Measurements from ENCODE around the gene ASPHD1. TPM values are rescaled to one million over a fixed set of nuclear protein-coding genes. Genes with fewer than 3 reads are reported as not detected.
"Not testable (repeated sequence)": the region's sequence is repeated elsewhere in the genome, so short reads cannot be mapped to it uniquely, and the experiment has no call there.

ASPHD1 gene
- total RNA-seq, 2 donors from 2014 or later: 4.7 to 8.2 TPM

DNA sequence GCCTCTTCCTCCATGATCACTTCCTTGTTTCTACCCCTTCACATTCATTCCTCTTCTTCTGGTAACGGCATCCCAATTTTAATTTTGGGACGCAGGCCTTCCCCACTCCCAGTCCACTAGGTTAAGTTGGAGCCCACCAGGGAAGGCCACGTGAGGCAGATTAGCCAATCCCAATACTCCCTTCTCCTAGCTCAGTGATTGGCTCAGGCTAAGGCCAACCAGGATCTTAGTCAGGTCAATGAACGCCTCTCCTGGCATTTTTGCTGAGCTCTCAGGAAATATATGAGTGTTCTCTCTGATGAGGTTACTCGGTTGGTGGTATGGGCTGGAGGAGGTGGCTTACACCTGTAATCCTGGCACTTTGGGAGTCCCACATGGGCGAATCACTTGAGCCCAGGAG is 16.3 kb upstream of the ASPHD1 start:
- H3K36me3 ChIP-seq (replicated peaks in 1 of 2; ENCODE audit: insufficient read depth in 1 of 2, low read depth in 2 of 2): no peaks in the 10 kb centered on the region
- 91 to 93% methylated on average over 6 of the region's 6 CpGs for WGBS, 2 donors
- peaks cover 5% of the 10 kb centered on the region for H3K4me1 ChIP-seq

DNA sequence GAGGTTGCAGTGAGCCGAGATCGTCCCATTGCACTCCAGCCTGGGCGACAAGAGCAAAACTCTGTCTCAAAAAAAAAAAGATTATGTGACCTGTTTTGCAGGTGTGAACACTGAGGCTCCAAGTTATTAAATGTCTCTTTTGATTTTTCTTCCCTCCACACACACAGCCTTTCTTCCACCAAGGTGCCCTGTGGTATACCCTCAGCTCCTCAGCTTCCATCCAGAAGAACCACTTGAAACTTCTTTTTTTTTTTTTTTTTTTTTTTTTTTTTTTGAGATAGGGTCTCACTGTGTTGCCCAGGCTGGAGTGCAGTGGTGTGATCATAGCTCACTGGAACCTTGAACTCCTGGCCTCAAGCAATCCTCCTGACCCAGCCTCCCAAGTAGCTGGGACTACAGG is 10.9 kb upstream of the ASPHD1 start:
- intact Hi-C loops (cut with DNase I); DNase-seq: not testable (repeated sequence)
- WGBS, 2 donors: 94 to 95% methylated on average over 3 of the region's 3 CpGs

More for the DNA sequence above, 16.3 kb upstream of the ASPHD1 start:
- Histone ChIP-seq H3K4me3 (no peak overlapping the region), H3K9me3 (no peaks in the 10 kb centered on the region), H3K27ac (no peak overlapping the region), H3K27me3 (no peaks in the 10 kb centered on the region)
- ATAC-seq: no peak
- intact Hi-C loops (cut with DNase I): no loop called here
- TF ChIP-seq, protein P1, sequence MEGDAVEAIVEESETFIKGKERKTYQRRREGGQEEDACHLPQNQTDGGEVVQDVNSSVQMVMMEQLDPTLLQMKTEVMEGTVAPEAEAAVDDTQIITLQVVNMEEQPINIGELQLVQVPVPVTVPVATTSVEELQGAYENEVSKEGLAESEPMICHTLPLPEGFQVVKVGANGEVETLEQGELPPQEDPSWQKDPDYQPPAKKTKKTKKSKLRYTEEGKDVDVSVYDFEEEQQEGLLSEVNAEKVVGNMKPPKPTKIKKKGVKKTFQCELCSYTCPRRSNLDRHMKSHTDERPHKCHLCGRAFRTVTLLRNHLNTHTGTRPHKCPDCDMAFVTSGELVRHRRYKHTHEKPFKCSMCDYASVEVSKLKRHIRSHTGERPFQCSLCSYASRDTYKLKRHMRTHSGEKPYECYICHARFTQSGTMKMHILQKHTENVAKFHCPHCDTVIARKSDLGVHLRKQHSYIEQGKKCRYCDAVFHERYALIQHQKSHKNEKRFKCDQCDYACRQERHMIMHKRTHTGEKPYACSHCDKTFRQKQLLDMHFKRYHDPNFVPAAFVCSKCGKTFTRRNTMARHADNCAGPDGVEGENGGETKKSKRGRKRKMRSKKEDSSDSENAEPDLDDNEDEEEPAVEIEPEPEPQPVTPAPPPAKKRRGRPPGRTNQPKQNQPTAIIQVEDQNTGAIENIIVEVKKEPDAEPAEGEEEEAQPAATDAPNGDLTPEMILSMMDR (IDR thresholded peaks at IDR 0.05): no peak
- no peak for TF ChIP-seq POLR2A (IDR thresholded peaks at IDR 0.05)
- no peak for DNase-seq

DNA sequence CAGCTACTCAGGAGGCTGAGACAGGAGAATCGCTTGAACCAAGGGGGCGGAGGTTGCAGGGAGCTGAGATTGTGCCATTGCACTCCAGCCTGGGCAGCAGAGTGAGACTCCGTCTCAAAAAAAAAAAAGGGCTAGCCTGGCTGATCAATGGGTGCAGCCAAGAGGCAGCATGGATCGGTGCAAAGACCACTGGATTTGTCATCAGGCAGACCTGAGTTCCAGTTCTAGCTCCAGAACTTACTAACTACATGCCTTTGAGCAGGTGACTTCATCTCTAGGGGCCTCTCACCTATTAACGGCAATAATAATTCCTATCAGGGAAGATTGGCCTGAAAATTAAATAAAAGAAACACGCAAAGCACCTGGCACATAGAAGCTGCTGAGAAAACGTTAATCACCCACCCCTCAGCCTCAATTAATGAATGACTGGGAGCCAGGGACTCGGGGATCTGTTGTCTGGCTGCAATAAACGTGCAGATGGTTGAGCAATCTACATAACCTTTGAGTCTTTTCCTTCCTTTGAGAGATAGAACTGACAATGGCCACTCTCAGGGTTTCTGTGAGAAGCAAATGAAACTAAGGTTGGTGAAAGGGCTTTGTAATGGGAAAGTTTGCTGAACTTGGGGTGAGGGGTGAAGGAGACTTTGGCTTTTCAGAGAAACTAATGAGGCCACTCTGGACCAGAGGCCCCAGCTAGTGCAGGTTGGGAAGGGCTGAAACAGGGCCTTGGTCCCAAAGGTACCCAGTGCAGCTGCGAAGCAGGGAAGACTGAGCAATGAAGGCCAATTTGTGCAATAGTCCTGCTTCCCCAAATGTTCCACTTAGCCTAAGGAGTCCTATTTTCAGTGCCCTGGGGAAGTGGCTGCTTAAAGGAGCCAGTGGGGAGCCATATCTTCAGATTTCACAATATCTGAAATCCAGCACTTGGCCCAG is 8.5 kb upstream of the ASPHD1 start:
- intact Hi-C loops (cut with DNase I): no loop called here

More for the DNA sequence above, 10.9 kb upstream of the ASPHD1 start:
- ATAC-seq; H3K4me3 ChIP-seq; H3K27me3 ChIP-seq; H3K9me3 ChIP-seq; H3K36me3 ChIP-seq (replicated peaks in 1 of 2; ENCODE audit: insufficient read depth in 1 of 2, low read depth in 2 of 2); H3K4me1 ChIP-seq; H3K27ac ChIP-seq: not testable (repeated sequence)

DNA sequence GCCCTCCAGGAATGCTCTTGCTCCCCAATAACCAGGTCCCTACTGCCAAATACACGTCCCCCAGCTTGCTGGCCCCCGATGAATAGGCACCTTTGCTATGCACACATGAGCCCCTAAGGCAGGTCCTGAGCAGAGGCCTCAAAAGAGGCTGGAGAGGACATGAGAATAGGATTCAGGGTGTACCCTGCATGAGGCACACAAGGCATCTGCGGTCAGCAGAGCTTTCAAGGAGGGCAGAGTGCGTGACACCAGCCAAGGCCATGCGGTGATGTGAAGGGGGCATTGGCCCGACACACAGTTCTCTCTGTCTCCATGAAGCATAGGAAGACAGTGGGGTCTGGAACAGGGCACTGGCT is 7.9 kb upstream of the ASPHD1 start:
- no peaks in the 10 kb centered on the region for H3K27me3 ChIP-seq
- no peak overlapping the region for H3K27ac ChIP-seq
- no peak for TF ChIP-seq POLR2A (IDR thresholded peaks at IDR 0.05)
- TF ChIP-seq, protein P1 (IDR thresholded peaks at IDR 0.05): no peak
- intact Hi-C loops (cut with DNase I): no loop called here
- no peak overlapping the region for H3K4me3 ChIP-seq
- DNase-seq: no peak
- 87% methylated on average over 3 to 6 of the region's 6 CpGs for WGBS, 2 donors
- H3K36me3 ChIP-seq (replicated peaks in 1 of 2; ENCODE audit: insufficient read depth in 1 of 2, low read depth in 2 of 2): no peaks in the 10 kb centered on the region
- no peak for ATAC-seq
- no peaks in the 10 kb centered on the region for H3K4me1 ChIP-seq
- H3K9me3 ChIP-seq: no peaks in the 10 kb centered on the region

More for the DNA sequence above, 8.5 kb upstream of the ASPHD1 start:
- DNase-seq (no peak), ATAC-seq (no peak)
- H3K36me3 ChIP-seq (replicated peaks in 1 of 2; ENCODE audit: insufficient read depth in 1 of 2, low read depth in 2 of 2): no peaks in the 10 kb centered on the region
- H3K4me3 ChIP-seq: no peak overlapping the region
- no peak overlapping the region for H3K27ac ChIP-seq
- H3K4me1 ChIP-seq: no peaks in the 10 kb centered on the region
- no peaks in the 10 kb centered on the region for H3K27me3 ChIP-seq
- H3K9me3 ChIP-seq: no peaks in the 10 kb centered on the region
- 74 to 76% methylated on average over 9 to 10 of the region's 10 CpGs for WGBS, 2 donors
- no peak for TF ChIP-seq POLR2A (IDR thresholded peaks at IDR 0.05)
- TF ChIP-seq, protein P1 (IDR thresholded peaks at IDR 0.05): no peak

DNA sequence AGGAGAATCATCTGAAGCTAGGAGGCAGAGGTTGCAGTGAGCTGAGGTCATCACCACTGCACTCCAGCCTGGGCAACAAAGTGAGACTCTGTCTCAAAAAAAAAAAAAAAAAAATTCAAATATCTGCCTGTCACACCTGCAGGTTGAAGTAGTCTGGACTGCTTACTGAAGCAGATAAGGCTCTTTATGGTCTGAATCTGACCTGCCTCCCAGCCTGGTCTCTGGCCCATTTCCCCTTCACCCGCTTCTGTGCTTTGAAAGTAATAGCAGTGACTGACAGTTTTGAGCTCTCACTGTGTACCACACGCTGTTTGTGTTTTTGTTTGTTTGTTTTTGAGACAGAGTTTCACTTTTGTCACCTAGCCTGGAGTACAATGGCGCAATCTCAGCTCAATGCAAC is 6.7 kb upstream of the ASPHD1 start:
- intact Hi-C loops (cut with DNase I): no loop called here
- H3K4me3 ChIP-seq: no peak overlapping the region
- no peaks in the 10 kb centered on the region for H3K9me3 ChIP-seq
- TF ChIP-seq POLR2A (IDR thresholded peaks at IDR 0.05): no peak
- TF ChIP-seq, protein P1 (IDR thresholded peaks at IDR 0.05): no peak
- H3K27me3 ChIP-seq: no peaks in the 10 kb centered on the region
- no peaks in the 10 kb centered on the region for H3K36me3 ChIP-seq (replicated peaks in 1 of 2; ENCODE audit: insufficient read depth in 1 of 2, low read depth in 2 of 2)
- ATAC-seq: no peak
- no peak for DNase-seq
- H3K4me1 ChIP-seq: peaks cover 3% of the 10 kb centered on the region
- H3K27ac ChIP-seq: no peak overlapping the region
- 92% methylated on average over 3 of the region's 3 CpGs for WGBS, 2 donors
